ENCODE measurements around the gene COL6A5.
"Not testable (repeated sequence)": the region's sequence is repeated elsewhere in the genome, so short reads cannot be mapped to it uniquely, and the experiment has no call there.

The COL6A5 gene

GRCh38 chr3:130389743-130390478 lies 44.4 kb downstream of the COL6A5 start:
- no peak for DNase-seq

- DNase-seq = no peak
Measured at GRCh38 chr3:130392266-130392665, 46.8 kb downstream of the COL6A5 start.

- DNase-seq = no peak
Measured at GRCh38 chr3:130393594-130393993, 48.1 kb downstream of the COL6A5 start.

- no peak for DNase-seq
Measured at GRCh38 chr3:130395331-130395730, 49.9 kb downstream of the COL6A5 start.

- no peak for DNase-seq
Measured at GRCh38 chr3:130395916-130396315, 50.4 kb downstream of the COL6A5 start.

GRCh38 chr3:130404401-130404800 lies 58.9 kb downstream of the COL6A5 start:
- no peak for DNase-seq

- no peak for DNase-seq
Measured at GRCh38 chr3:130405956-130406355, 60.5 kb downstream of the COL6A5 start.

GRCh38 chr3:130408253-130408652 lies 62.8 kb downstream of the COL6A5 start:
- not testable (repeated sequence) for DNase-seq

- no peak for DNase-seq
Measured at GRCh38 chr3:130411320-130411719, 65.8 kb downstream of the COL6A5 start.

GRCh38 chr3:130412991-130413560 lies 67.6 kb downstream of the COL6A5 start:
- DNase-seq = no peak

- no peak for DNase-seq
Measured at GRCh38 chr3:130414457-130414856, 69.0 kb downstream of the COL6A5 start.

GRCh38 chr3:130420466-130420865 lies 75.0 kb downstream of the COL6A5 start:
- DNase-seq = no peak

- no peak for DNase-seq
Measured at GRCh38 chr3:130423064-130423463, 77.6 kb downstream of the COL6A5 start.

- DNase-seq = no peak
Measured at GRCh38 chr3:130424837-130425236, 79.4 kb downstream of the COL6A5 start.

- DNase-seq = no peak
Measured at GRCh38 chr3:130425484-130425883, 80.0 kb downstream of the COL6A5 start.

- no peak for DNase-seq
Measured at GRCh38 chr3:130426206-130426605, 80.7 kb downstream of the COL6A5 start.

GRCh38 chr3:130428871-130429712 lies 83.6 kb downstream of the COL6A5 start:
- no peak for DNase-seq

GRCh38 chr3:130429713-130430023 lies 84.2 kb downstream of the COL6A5 start:
- no peak for DNase-seq

- no peak for DNase-seq
Measured at GRCh38 chr3:130430266-130430665, 84.8 kb downstream of the COL6A5 start.

GRCh38 chr3:130432086-130432485 lies 86.6 kb downstream of the COL6A5 start:
- DNase-seq = not testable (repeated sequence)

- no peak for DNase-seq
Measured at GRCh38 chr3:130433306-130433705, 87.8 kb downstream of the COL6A5 start.

- no peak for DNase-seq
Measured at GRCh38 chr3:130442284-130442683, 96.8 kb downstream of the COL6A5 start.

- DNase-seq = not testable (repeated sequence)
Measured at GRCh38 chr3:130446840-130447239, 101.4 kb downstream of the COL6A5 start.

- not testable (repeated sequence) for DNase-seq
Measured at GRCh38 chr3:130448155-130448554, 102.7 kb downstream of the COL6A5 start.
